ENCODE results near the gene COL4A1.

- TF ChIP-seq POLR2A (IDR thresholded peaks at IDR 0.05; ENCODE audit: low read length) = no peak
- no peak for TF ChIP-seq GATA1 (IDR thresholded peaks at IDR 0.05; ENCODE audit: low read depth, low read length)
Observed at GRCh38 chr13:110125157-110125556, 181.8 kb downstream of the COL4A1 start.
